ENCODE measurements around the gene TIMM29.

TIMM29 gene

DNA sequence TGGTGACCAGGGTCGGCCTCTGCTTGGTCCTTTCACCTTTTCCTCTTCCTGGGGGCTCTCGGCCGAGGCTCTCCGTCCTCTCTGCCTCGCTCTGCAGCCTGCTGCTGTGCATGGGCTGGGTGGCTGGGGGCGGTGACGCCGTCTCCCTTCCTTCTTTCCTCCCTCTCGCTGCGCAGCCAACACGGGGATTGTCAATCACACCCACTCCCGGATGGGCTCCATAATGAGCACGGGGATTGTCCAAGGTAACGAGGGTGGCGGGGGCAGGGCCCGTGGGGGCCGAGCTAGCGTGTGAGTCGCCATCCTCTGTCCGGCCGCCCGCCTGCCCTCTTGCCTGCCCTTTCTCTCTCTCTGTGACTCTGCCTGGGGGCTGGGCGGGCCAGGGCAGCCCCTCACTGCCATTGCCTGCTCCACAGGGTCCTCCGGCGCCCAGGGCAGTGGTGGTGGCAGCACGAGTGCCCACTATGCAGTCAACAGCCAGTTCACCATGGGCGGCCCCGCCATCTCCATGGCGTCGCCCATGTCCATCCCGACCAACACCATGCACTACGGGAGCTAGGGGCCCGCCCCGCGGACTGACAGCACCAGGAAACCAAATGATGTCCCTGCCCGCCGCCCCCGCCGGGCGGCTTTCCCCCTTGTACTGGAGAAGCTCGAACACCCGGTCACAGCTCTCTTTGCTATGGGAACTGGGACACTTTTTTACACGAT is 7.3 kb upstream of the TIMM29 start:
- TF ChIP-seq FOXP2 (optimal IDR thresholded peaks at IDR 0.05; ENCODE audit: borderline replicate concordance, extremely low read depth, extremely low read length, insufficient read depth) (no peak), TAF1 (IDR thresholded peaks at IDR 0.05; ENCODE audit: borderline replicate concordance, insufficient read depth, low read length) (no peak), POLR2AphosphoS5 (IDR thresholded peaks at IDR 0.05; ENCODE audit: low read depth, low read length) (no peak), REST (IDR thresholded peaks at IDR 0.05; ENCODE audit: insufficient read depth in 1 of 2, low read depth in 2 of 2, low read length in 2 of 2) (no peak), SIN3A (IDR thresholded peaks at IDR 0.05; ENCODE audit: borderline replicate concordance, insufficient read depth, low read length) (no peak)

DNA sequence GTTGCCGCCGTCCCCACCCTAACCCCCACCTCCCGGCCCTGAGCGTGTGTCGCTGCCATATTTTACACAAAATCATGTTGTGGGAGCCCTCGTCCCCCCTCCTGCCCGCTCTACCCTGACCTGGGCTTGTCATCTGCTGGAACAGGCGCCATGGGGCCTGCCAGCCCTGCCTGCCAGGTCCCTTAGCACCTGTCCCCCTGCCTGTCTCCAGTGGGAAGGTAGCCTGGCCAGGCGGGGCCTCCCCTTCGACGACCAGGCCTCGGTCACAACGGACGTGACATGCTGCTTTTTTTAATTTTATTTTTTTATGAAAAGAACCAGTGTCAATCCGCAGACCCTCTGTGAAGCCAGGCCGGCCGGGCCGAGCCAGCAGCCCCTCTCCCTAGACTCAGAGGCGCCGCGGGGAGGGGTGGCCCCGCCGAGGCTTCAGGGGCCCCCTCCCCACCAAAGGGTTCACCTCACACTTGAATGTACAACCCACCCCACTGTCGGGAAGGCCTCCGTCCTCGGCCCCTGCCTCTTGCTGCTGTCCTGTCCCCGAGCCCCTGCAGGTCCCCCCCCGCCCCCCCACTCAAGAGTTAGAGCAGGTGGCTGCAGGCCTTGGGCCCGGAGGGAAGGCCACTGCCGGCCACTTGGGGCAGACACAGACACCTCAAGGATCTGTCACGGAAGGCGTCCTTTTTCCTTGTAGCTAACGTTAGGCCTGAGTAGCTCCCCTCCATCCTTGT is 6.5 kb upstream of the TIMM29 start:
- TF ChIP-seq POLR2AphosphoS5 (IDR thresholded peaks at IDR 0.05; ENCODE audit: low read depth, low read length), result peak; percentile 31; the same call in 1 of the 2 replicates
- TF ChIP-seq FOXP2 (optimal IDR thresholded peaks at IDR 0.05; ENCODE audit: borderline replicate concordance, extremely low read depth, extremely low read length, insufficient read depth), result no peak

- TF ChIP-seq POLR2AphosphoS5 (IDR thresholded peaks at IDR 0.05; ENCODE audit: low read depth, low read length) (no peak), TAF1 (IDR thresholded peaks at IDR 0.05; ENCODE audit: borderline replicate concordance, insufficient read depth, low read length) (no peak), SIN3A (IDR thresholded peaks at IDR 0.05; ENCODE audit: borderline replicate concordance, insufficient read depth, low read length) (no peak), REST (IDR thresholded peaks at IDR 0.05; ENCODE audit: insufficient read depth in 1 of 2, low read depth in 2 of 2, low read length in 2 of 2) (no peak), FOXP2 (optimal IDR thresholded peaks at IDR 0.05; ENCODE audit: borderline replicate concordance, extremely low read depth, extremely low read length, insufficient read depth) (no peak)
Observed at GRCh38 chr19:10922638-10923014, 6.0 kb upstream of the TIMM29 start.

- TF ChIP-seq POLR2AphosphoS5 (IDR thresholded peaks at IDR 0.05; ENCODE audit: low read depth, low read length), result no peak; the same call in 1 of the 2 replicates
- no peak for TF ChIP-seq TAF1 (IDR thresholded peaks at IDR 0.05; ENCODE audit: borderline replicate concordance, insufficient read depth, low read length)
- TF ChIP-seq SIN3A (IDR thresholded peaks at IDR 0.05; ENCODE audit: borderline replicate concordance, insufficient read depth, low read length), result no peak
- TF ChIP-seq FOXP2 (optimal IDR thresholded peaks at IDR 0.05; ENCODE audit: borderline replicate concordance, extremely low read depth, extremely low read length, insufficient read depth), result no peak
- TF ChIP-seq REST (IDR thresholded peaks at IDR 0.05; ENCODE audit: insufficient read depth in 1 of 2, low read depth in 2 of 2, low read length in 2 of 2), result no peak
Observed at GRCh38 chr19:10923260-10924112, 5.1 kb upstream of the TIMM29 start.

GRCh38 chr19:10924597-10924996 is 4.0 kb upstream of the TIMM29 start:
- TF ChIP-seq FOXP2 (optimal IDR thresholded peaks at IDR 0.05; ENCODE audit: borderline replicate concordance, extremely low read depth, extremely low read length, insufficient read depth) (no peak), REST (IDR thresholded peaks at IDR 0.05; ENCODE audit: insufficient read depth in 1 of 2, low read depth in 2 of 2, low read length in 2 of 2) (no peak), POLR2AphosphoS5 (IDR thresholded peaks at IDR 0.05; ENCODE audit: low read depth, low read length) (no peak), TAF1 (IDR thresholded peaks at IDR 0.05; ENCODE audit: borderline replicate concordance, insufficient read depth, low read length) (no peak), SIN3A (IDR thresholded peaks at IDR 0.05; ENCODE audit: borderline replicate concordance, insufficient read depth, low read length) (no peak)

Measured in PFSK-1 (cell line).